HT1080 (cell line): ENCODE measurements around the gene GAST. TPM values are rescaled to one million over a fixed set of nuclear protein-coding genes. Genes with fewer than 3 reads are reported as not detected.

Experiments used
- DNase-seq: peaks from one replicate; pipeline ENCODE4 v3.0.0-alpha.2; 2015; ENCODE audit warnings: low read depth
- total RNA-seq: library from RNA; depleted of rRNA; stranded (reverse); fragments of >200 nt; shearing (Covaris generic); gene quantifications from 2 replicates; pipeline ENCODE4 v1.2.3, GENCODE V29; 2014

GAST gene
- total RNA-seq, 1 experiment from 2014 or later, result not detected

GRCh38 chr17:41707803-41708669 lies 4.1 kb upstream of the GAST start:
- no peak for DNase-seq

GRCh38 chr17:41710472-41711090 lies 1.6 kb upstream of the GAST start:
- DNase-seq, result peak; percentile 81

GRCh38 chr17:41717408-41718286 lies 5.5 kb downstream of the GAST start:
- DNase-seq, result peak; percentile 63

- DNase-seq, result no peak
Measured at GRCh38 chr17:41718287-41718645, 6.1 kb downstream of the GAST start.

- DNase-seq, result no peak
Measured at GRCh38 chr17:41722231-41722630, 10.1 kb downstream of the GAST start.

- DNase-seq, result no peak
Measured at GRCh38 chr17:41723801-41724475, 11.8 kb downstream of the GAST start.

- no peak for DNase-seq
Measured at GRCh38 chr17:41724476-41725050, 12.4 kb downstream of the GAST start.

GRCh38 chr17:41725134-41725533 lies 13.0 kb downstream of the GAST start:
- no peak for DNase-seq

- DNase-seq, result no peak
Measured at GRCh38 chr17:41728056-41728455, 15.9 kb downstream of the GAST start.

GRCh38 chr17:41730479-41730878 lies 18.3 kb downstream of the GAST start:
- no peak for DNase-seq

GRCh38 chr17:41731836-41732235 lies 19.7 kb downstream of the GAST start:
- DNase-seq, result no peak

GRCh38 chr17:41733348-41734138 lies 21.4 kb downstream of the GAST start:
- DNase-seq, result no peak

GRCh38 chr17:41734139-41734948 lies 22.2 kb downstream of the GAST start, which contains the start of gene HAP1:
TSS of gene HAP1 (minus strand) at chr17:41734643. CDS start at chr17:41734634, 9 bp downstream.
- no peak for DNase-seq

GRCh38 chr17:41734949-41735313 lies 22.8 kb downstream of the GAST start:
- DNase-seq, result no peak

- no peak for DNase-seq
Measured at GRCh38 chr17:41735744-41736143, 23.6 kb downstream of the GAST start.

GRCh38 chr17:41736983-41737679 lies 25.0 kb downstream of the GAST start:
- no peak for DNase-seq

- DNase-seq, result no peak
Measured at GRCh38 chr17:41737680-41738023, 25.5 kb downstream of the GAST start.

GRCh38 chr17:41738077-41738800 lies 26.1 kb downstream of the GAST start:
- DNase-seq, result peak; percentile 81
